AG10803 (cell line): Measurements from ENCODE around the gene RFPL4A.

Experiments
- DNase-seq: peaks from one replicate; pipeline ENCODE4 v3.0.0; 2010; ENCODE audit warnings: low read depth
- H3K4me3 ChIP-seq: 2 replicates; pipeline ENCODE4 v1.5.1; 2011; ENCODE audit warnings: mild to moderate bottlenecking, low read length, control low read depth
- CTCF ChIP-seq: conservative IDR thresholded peaks from 2 replicates; pipeline ENCODE4 v1.5.1; 2011; ENCODE audit warnings: mild to moderate bottlenecking, low read length, control low read depth, inconsistent platforms

The RFPL4A gene

GRCh38 chr19:55811340-55811739 lies 52.4 kb downstream of the RFPL4A start:
- no peak overlapping the region for H3K4me3 ChIP-seq
- no peak for DNase-seq
- TF ChIP-seq CTCF = no peak

- no peak for TF ChIP-seq CTCF
- DNase-seq = no peak
- no peak overlapping the region for H3K4me3 ChIP-seq
Measured at GRCh38 chr19:55812449-55812848, 53.6 kb downstream of the RFPL4A start.
